NB4 (cell line): Measurements from ENCODE around the gene TRIML2.

Experiments used
- DNase-seq: peaks from one replicate; pipeline ENCODE4 v3.0.0; 2010; ENCODE audit warnings: low read depth
- H3K4me3 ChIP-seq: one replicate; pipeline ENCODE4 v1.5.1; 2011; ENCODE audit warnings: mild to moderate bottlenecking, low read depth, low read length, moderate library complexity
- CTCF ChIP-seq: IDR thresholded peaks from one replicate; pipeline ENCODE4 v1.5.1; 2012; ENCODE audit warnings: low read depth, low read length
- MAX ChIP-seq: IDR thresholded peaks from 2 replicates; pipeline ENCODE4 v1.6.1; 2011; ENCODE audit warnings: low read depth, low read length
- MYC ChIP-seq: IDR thresholded peaks from 2 replicates; pipeline ENCODE4 v1.6.1; 2011; ENCODE audit warnings: low read depth, low read length
- POLR2A ChIP-seq: IDR thresholded peaks from 2 replicates; pipeline ENCODE4 v1.6.1; 2011; ENCODE audit warnings: mild to moderate bottlenecking; ENCODE audit not compliant: insufficient read length; ENCODE audit errors: extremely low read depth

Gene TRIML2

DNA sequence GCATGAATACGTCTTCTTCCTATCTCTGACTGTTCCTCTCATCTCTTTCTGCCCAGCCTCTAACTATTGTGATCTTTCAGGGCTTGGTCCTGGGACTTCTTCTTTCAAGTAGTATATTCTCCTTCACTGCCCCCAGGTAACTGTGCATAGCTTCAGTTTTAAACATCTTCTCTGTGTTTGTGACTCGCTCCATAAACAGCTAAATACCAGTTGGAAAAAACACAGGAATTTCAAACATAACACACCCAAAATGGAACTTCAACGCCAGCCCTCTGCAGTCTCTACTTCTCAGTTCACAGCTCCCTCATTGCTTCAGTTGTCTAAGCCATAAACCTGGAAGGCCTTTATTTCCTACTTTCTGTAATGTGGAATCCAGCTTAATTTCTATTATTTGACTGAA lies 16.6 kb downstream of the TRIML2 start:
- no peak for DNase-seq
- TF ChIP-seq MAX (no peak), CTCF (no peak), POLR2A (no peak), MYC (no peak)
- no peak overlapping the region for H3K4me3 ChIP-seq

- no peak for DNase-seq
- TF ChIP-seq POLR2A (no peak), MAX (no peak), MYC (no peak), CTCF (no peak)
- no peak overlapping the region for H3K4me3 ChIP-seq
Measured at GRCh38 chr4:188086858-188087257, 22.5 kb downstream of the TRIML2 start.

- DNase-seq = no peak
- no peak for TF ChIP-seq MYC
- TF ChIP-seq POLR2A = no peak
- no peak for TF ChIP-seq CTCF
- TF ChIP-seq MAX = no peak
- H3K4me3 ChIP-seq = no peak overlapping the region
Measured at GRCh38 chr4:188082796-188083195, 26.6 kb downstream of the TRIML2 start.

DNA sequence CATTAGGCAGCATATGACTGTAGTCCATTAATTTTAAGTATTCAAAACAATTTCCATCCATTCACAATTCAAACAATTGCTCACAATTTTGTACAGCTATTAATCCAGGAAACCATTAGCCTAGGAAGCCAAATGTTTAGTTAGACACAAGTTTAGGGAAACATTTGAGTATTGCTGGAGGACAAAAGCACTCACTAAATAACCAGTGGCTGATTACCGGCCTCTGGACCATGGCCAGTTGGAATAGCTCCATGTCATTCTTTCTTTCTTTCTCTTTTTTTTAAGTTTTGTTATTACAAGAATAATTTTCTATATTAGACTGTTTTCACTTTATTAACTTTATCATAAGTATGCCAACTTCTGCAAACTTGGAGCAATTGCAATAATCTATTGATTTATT lies 31.3 kb downstream of the TRIML2 start:
- no peak for TF ChIP-seq MYC
- TF ChIP-seq POLR2A = no peak
- no peak for TF ChIP-seq MAX
- TF ChIP-seq CTCF = no peak
- H3K4me3 ChIP-seq = no peak overlapping the region
- DNase-seq = no peak

DNA sequence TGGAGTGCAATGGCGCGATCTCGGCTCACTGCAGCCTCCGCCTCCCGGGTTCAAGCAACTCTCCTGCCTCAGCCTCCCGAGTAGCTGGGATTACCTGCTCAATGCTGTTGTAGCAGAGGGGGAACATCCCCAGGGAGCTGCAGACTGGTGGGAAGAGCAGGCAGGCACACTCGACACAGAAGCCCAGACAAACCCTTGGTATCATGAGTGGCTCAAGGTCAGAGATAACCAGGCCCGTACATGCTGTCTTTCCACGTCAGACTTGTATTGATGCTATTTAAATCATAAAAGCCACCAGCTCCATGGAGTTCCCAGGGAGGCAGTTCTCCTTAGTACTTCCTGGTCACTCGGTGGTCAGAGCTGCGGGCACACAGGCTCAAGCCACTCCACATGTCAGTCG lies 33.2 kb downstream of the TRIML2 start:
- no peak for DNase-seq
- H3K4me3 ChIP-seq = no peak overlapping the region
- TF ChIP-seq CTCF = no peak
- no peak for TF ChIP-seq POLR2A
- no peak for TF ChIP-seq MAX
- TF ChIP-seq MYC = no peak

GRCh38 chr4:188061083-188061482 lies 48.3 kb downstream of the TRIML2 start:
- no peak for DNase-seq

More at GRCh38 chr4:188061083-188061482, 48.3 kb downstream of the TRIML2 start:
- H3K4me3 ChIP-seq = no peak overlapping the region
- TF ChIP-seq CTCF (no peak), POLR2A (no peak), MAX (no peak), MYC (no peak)
